Endothelial cell of umbilical vein (primary cell): ENCODE data around the gene GUCY1A1.

Source experiments
- MYC ChIP-seq: IDR thresholded peaks from one replicate; pipeline ENCODE4 v1.6.1; 2011; ENCODE audit warnings: mild to moderate bottlenecking, low read depth, low read length
- POLR2A ChIP-seq: IDR thresholded peaks from 2 replicates; pipeline ENCODE4 v1.6.1; 2012; ENCODE audit warnings: low read depth, mild to moderate bottlenecking, control low read depth, low read length
- POLR2AphosphoS5 ChIP-seq: IDR thresholded peaks from 2 replicates; pipeline ENCODE4 v1.6.1; 2012; ENCODE audit warnings: low read depth, mild to moderate bottlenecking, control low read depth, low read length, moderate library complexity; ENCODE audit not compliant: insufficient read depth
- TF ChIP-seq, protein P1 (sequence below), 2 donors: IDR thresholded peaks; 1 replicate in 1 of 2; 2 replicates in 1 of 2; pipeline ENCODE4 v1.5.1; 2011; ENCODE audit warnings: low read length in 2 of 2, mild to moderate bottlenecking in 2 of 2, moderate library complexity in 2 of 2, control low read depth in 1 of 2, inconsistent platforms in 1 of 2, low read depth in 1 of 2; ENCODE audit not compliant: insufficient read depth in 1 of 2; ENCODE audit errors: extremely low read depth in 1 of 2

DNA sequence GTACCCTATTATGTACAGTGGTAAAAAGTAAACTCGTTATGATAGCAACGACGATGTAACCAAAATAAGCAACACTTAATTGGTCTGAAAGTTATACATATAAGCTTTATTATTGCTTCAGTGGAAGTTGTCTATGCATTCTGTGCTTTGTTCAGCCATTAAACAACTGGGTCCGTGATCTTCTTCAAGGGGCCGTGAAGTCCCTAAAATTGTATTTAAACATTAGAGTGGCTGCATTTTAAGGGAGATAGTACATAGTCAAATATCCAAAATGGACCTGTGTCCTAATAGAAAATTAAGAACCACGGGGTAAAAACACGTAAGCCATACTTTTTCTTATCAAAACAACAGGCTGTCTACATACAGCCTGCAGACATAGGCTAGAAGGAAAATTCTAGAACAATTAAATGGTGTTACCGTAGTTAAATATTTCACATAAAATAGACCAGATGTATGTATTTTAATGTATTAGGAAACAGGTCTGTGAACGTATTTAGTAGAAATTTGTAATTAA lies 2.1 kb downstream of the GUCY1A1 start:
- no peak for TF ChIP-seq MYC
- TF ChIP-seq, protein P1, sequence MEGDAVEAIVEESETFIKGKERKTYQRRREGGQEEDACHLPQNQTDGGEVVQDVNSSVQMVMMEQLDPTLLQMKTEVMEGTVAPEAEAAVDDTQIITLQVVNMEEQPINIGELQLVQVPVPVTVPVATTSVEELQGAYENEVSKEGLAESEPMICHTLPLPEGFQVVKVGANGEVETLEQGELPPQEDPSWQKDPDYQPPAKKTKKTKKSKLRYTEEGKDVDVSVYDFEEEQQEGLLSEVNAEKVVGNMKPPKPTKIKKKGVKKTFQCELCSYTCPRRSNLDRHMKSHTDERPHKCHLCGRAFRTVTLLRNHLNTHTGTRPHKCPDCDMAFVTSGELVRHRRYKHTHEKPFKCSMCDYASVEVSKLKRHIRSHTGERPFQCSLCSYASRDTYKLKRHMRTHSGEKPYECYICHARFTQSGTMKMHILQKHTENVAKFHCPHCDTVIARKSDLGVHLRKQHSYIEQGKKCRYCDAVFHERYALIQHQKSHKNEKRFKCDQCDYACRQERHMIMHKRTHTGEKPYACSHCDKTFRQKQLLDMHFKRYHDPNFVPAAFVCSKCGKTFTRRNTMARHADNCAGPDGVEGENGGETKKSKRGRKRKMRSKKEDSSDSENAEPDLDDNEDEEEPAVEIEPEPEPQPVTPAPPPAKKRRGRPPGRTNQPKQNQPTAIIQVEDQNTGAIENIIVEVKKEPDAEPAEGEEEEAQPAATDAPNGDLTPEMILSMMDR (IDR thresholded peaks at IDR 0.05; ENCODE audit: extremely low read depth in 1 of 2, insufficient read depth in 1 of 2, low read depth in 1 of 2, low read length in 2 of 2): no peak
- no peak for TF ChIP-seq POLR2A
- no peak for TF ChIP-seq POLR2AphosphoS5
